GM12864 (cell line): ENCODE results near the gene ETFBKMT.
"Not testable (repeated sequence)": the region's sequence is repeated elsewhere in the genome, so short reads cannot be mapped to it uniquely, and the experiment has no call there.

Source experiments
- DNase-seq: peaks from one replicate; pipeline ENCODE4 v3.0.0-alpha.2; 2011; ENCODE audit warnings: low read depth
- H3K4me3 ChIP-seq: 2 replicates; pipeline ENCODE4 v1.5.1; 2011; ENCODE audit warnings: mild to moderate bottlenecking, low read depth, low read length, control low read depth
- TF ChIP-seq, protein P1 (sequence below): IDR thresholded peaks from 2 replicates; pipeline ENCODE4 v1.5.1; 2011; ENCODE audit warnings: low read depth, mild to moderate bottlenecking, moderate library complexity, low read length, control low read depth, inconsistent platforms; ENCODE audit errors: missing control alignments

The ETFBKMT gene

DNA sequence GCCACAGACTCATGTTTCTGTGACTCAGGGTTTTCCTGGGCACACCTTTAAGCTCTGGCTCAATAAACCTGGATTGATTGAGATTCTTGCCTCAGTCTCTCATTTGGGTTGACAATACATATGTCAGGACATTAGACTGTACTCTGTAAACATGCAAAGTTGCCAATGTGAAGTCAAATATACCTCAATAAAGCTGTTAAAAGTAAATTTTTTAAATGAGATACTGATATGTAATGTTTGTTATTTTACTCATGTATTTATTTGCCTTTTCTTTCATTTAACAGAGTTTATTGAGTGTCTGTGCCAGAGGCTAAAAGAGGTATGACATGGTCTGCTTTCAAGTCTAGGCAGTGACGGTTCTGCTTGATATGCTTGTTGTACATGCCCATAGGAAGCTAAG, 3.7 kb upstream of the ETFBKMT start:
- TF ChIP-seq, protein P1, sequence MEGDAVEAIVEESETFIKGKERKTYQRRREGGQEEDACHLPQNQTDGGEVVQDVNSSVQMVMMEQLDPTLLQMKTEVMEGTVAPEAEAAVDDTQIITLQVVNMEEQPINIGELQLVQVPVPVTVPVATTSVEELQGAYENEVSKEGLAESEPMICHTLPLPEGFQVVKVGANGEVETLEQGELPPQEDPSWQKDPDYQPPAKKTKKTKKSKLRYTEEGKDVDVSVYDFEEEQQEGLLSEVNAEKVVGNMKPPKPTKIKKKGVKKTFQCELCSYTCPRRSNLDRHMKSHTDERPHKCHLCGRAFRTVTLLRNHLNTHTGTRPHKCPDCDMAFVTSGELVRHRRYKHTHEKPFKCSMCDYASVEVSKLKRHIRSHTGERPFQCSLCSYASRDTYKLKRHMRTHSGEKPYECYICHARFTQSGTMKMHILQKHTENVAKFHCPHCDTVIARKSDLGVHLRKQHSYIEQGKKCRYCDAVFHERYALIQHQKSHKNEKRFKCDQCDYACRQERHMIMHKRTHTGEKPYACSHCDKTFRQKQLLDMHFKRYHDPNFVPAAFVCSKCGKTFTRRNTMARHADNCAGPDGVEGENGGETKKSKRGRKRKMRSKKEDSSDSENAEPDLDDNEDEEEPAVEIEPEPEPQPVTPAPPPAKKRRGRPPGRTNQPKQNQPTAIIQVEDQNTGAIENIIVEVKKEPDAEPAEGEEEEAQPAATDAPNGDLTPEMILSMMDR, result no peak
- H3K4me3 ChIP-seq, result no peak overlapping the region
- DNase-seq, result no peak

DNA sequence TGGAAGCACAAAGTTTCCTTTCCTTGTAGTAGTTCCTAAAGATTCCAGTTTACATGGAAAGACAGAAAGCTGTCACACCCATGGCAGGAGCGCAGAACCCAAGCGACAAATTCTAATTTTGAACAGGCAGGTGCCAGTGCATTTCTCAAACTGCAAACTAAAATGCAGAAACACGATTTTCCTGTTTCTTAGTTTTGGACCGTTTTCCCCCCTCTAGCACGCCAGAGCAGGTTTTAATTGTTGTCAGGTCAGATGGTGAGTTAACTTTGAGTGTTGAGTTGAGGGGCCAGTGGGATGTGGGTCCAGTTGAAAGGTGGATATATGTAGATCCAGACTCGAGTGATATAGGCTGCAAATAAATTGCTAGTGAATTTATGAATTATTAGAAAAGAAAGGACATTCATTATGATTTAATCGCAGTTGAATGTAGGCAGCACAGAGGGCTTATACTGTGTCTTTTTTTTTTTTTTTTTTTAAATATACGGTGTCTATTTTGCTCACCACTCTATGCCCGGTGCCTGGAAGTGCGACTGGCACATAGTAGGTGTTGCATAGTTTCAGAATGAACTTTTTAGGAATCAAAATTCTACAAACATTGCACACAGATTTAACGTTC, 909 bp upstream of the ETFBKMT start:
- no peak for DNase-seq
- TF ChIP-seq, protein P1, result no peak
- H3K4me3 ChIP-seq, result peak overlapping the region; percentile 93

DNA sequence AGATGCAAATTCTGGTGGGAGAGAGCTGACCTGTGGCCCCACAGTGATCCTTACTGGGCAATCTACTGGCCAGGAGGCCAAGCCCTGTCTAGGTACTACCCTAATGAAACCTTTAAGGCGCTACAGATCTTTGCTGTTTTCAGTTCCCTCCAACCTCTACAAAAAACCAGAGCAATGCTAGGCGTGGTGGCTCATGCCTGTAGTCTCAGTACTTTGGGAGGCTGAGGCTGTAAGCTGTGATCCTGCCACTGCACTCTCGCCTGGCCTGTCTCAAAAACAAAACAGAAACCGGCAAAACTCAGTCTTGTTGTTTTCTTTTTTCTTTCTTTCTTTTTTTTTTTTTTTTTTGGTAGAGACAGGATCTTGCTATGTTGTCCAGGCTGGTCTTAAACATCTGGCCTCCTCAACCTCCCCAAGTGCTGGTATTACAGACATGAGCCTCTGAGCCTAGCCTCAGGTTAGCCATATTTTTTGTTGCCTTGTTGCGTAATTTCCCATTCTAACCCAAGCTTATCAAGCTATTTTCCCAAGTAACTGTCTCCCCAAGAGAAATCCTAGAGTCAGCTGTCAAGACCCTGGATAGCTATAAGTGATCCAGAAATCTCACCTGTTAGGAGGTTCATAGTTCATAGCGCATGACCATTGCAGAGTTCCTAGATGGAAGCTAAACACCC, 2.8 kb downstream of the ETFBKMT start:
- no peak overlapping the region for H3K4me3 ChIP-seq
- DNase-seq, result peak; percentile 76
- TF ChIP-seq, protein P1, result no peak

DNA sequence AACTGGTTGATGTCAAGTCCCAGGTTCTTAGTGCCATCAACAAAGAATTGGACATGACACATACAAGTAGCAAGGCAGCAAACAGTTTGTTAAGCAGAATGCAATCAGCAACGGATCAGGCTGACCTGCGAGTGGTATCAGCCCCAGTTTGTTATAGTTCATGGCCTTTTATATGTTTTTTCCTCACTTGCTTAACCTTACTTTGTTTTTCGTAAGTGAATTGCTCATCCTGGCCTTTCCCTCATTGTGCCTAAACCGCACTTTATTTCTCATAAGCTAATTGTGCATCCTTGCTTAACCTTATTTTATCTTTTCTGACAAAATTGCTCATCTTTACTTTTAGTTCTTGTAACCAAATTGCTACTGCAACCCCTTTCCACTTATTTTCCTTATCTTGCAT, 4.1 kb downstream of the ETFBKMT start:
- H3K4me3 ChIP-seq, result no peak overlapping the region
- no peak for DNase-seq
- TF ChIP-seq, protein P1, result no peak

DNA sequence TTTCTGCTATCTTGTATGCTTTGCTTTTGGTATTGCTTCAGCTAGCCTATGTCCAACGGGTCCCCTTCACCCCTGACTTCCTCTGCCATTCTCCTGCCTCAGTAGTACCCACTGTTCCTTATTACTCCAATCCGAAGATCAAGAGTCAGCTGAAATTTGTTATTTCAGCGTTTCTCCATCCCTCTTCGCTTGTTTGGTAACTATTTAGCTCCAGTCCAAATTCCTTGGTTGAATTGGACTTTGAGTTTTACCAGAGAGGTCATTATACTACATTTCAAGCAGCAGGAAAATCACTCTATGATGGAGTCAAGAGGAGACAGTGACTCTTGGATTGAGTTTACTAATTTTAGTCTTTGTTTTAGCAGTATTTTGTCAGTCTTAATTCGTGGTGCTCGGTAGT, 4.5 kb downstream of the ETFBKMT start:
- H3K4me3 ChIP-seq, result no peak overlapping the region
- TF ChIP-seq, protein P1, result no peak
- no peak for DNase-seq

DNA sequence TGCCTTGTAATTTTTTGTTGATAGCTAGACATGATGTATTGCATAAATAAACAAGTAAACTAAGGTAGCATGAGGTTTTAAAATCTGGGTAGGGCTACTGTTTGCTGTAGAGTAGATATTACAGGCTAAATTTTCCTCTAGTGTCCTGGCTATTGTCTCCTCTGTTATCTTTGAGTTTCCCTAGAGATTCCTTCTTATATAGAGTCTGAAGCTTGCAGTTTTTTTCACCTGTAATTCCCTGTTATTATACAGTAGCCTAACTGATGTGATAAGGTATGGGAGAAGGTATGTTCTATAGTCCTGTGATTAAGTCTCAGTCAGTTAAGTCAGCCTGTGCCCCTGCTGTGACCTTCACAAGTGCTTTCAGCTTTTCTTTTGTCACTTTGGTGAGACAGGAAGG, 9.5 kb downstream of the ETFBKMT start:
- TF ChIP-seq, protein P1, result no peak
- no peak overlapping the region for H3K4me3 ChIP-seq
- DNase-seq, result no peak

DNA sequence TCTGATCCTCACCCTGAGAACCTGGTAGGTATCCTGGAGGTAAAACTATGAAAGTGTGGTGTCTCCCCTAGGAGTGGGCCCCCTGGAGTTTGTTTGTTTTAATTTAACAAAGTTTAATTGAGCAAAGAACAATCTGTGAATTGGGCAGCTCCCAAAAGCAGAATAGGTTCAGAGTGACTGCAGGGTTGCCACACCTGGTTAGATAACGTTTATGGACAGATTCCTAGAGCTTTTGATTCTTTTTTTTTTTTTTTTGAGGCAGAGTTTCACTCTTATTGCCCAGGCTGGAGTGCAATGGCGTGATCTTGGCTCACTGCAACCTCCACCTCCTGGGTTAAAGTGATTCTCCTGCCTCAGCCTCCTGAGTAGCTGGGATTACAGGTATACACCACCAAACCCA, 10.1 kb downstream of the ETFBKMT start:
- H3K4me3 ChIP-seq, DNase-seq: not testable (repeated sequence)
